Peyer's patch (tissue), 4 donors: ENCODE data around the gene HM13. TPM values are rescaled to one million over a fixed set of nuclear protein-coding genes. Genes with fewer than 3 reads are reported as not detected.
"Not testable (repeated sequence)": the region's sequence is repeated elsewhere in the genome, so short reads cannot be mapped to it uniquely, and the experiment has no call there.

Experiments
- DNase-seq, 3 donors: peaks; one replicate each; pipeline ENCODE4 v3.0.0-alpha.2; 2017 to 2019
- H3K27ac ChIP-seq, 4 donors: fragments of 200-600 bp; sonication (generic); one replicate each; pipeline ENCODE4 v1.5.1; 2016 to 2019
- H3K27me3 ChIP-seq, 2 donors: fragments of 200-600 bp; sonication (generic); one replicate each; pipeline ENCODE4 v1.5.1; 2019
- H3K36me3 ChIP-seq, 3 donors: fragments of 200-600 bp; sonication (generic); one replicate each; pipeline ENCODE4 v1.5.1; 2016 to 2019
- H3K4me1 ChIP-seq, 4 donors: fragments of 200-600 bp; sonication (generic); one replicate each; pipeline ENCODE4 v1.5.1; 2016 to 2019
- H3K4me3 ChIP-seq, 4 donors: fragments of 200-600 bp; sonication (generic); 1 replicate in 3 of 4; 2 replicates in 1 of 4; pipeline ENCODE4 v1.5.1; 2016 to 2019; ENCODE audit warnings: mild to moderate bottlenecking in 1 of 4
- H3K9me3 ChIP-seq, 4 donors: fragments of 200-600 bp; sonication (generic); one replicate each; pipeline ENCODE4 v1.5.1; 2016 to 2019; ENCODE audit warnings: mild to moderate bottlenecking in 1 of 4
- CTCF ChIP-seq, 6 experiments: fragments of 450-650 bp in 4 of 6; fragments of 200-600 bp in 2 of 6; sonication (generic) in 1 of 6; IDR thresholded peaks; one replicate each; pipeline ENCODE4 v1.5.1; 2017 to 2019; ENCODE audit warnings: antibody characterized with exemption in 6 of 6, mild to moderate bottlenecking in 3 of 6, moderate library complexity in 1 of 6
- POLR2A ChIP-seq, 2 donors: fragments of 450-650 bp; IDR thresholded peaks; one replicate each; pipeline ENCODE4 v1.5.1; 2017; ENCODE audit warnings: antibody characterized with exemption in 2 of 2, mild to moderate bottlenecking in 2 of 2, moderate library complexity in 2 of 2
- total RNA-seq, 4 donors: library from RNA; depleted of rRNA; stranded (reverse); fragments of >200 nt; gene quantifications; one replicate each; pipeline ENCODE4 v1.1.0, GENCODE V29; 2016

Gene HM13
- total RNA-seq, 4 donors from 2014 or later: 38.9 to 97.4 (median 56.3) TPM

GRCh38 chr20:31594558-31595379 is 80.5 kb downstream of the HM13 start:
- no peak for DNase-seq
- TF ChIP-seq POLR2A (IDR thresholded peaks at IDR 0.05) (no peak), CTCF (IDR thresholded peaks at IDR 0.05) (no peak)
- peak overlapping the region in 2 of 4 donors; percentile 30 to 40 for H3K4me3 ChIP-seq
- H3K27me3 ChIP-seq: no peaks in the 10 kb centered on the region
- no peaks in the 10 kb centered on the region for H3K9me3 ChIP-seq
- H3K36me3 ChIP-seq: no peaks in the 10 kb centered on the region
- peaks cover 0 to 11% (median 5%) of the 10 kb centered on the region in 4 donors for H3K4me1 ChIP-seq
- H3K27ac ChIP-seq: peak overlapping the region in 3 of 4 donors; percentile 82 to 94 (median 90)

GRCh38 chr20:31595380-31595653 is 81.1 kb downstream of the HM13 start:
- no peaks in the 10 kb centered on the region for H3K27me3 ChIP-seq
- H3K4me1 ChIP-seq: peaks cover 0 to 11% (median 5%) of the 10 kb centered on the region in 4 donors
- peak overlapping the region in 3 of 4 donors; percentile 82 to 94 (median 90) for H3K27ac ChIP-seq
- peak overlapping the region in 2 of 4 donors; percentile 30 to 40 for H3K4me3 ChIP-seq
- no peak for DNase-seq
- no peaks in the 10 kb centered on the region for H3K9me3 ChIP-seq
- no peak for TF ChIP-seq CTCF (IDR thresholded peaks at IDR 0.05)
- TF ChIP-seq POLR2A (IDR thresholded peaks at IDR 0.05): no peak
- no peaks in the 10 kb centered on the region for H3K36me3 ChIP-seq

- peak overlapping the region in 3 of 4 donors; percentile 82 to 94 (median 90) for H3K27ac ChIP-seq
- peak overlapping the region in 2 of 4 donors; percentile 30 to 40 for H3K4me3 ChIP-seq
- H3K4me1 ChIP-seq: peaks cover 0 to 11% (median 5%) of the 10 kb centered on the region in 4 donors
- peak; percentile 25 to 95 (median 93) for DNase-seq
- no peaks in the 10 kb centered on the region for H3K36me3 ChIP-seq
- peak; percentile 84 to 94 for TF ChIP-seq POLR2A (IDR thresholded peaks at IDR 0.05)
- peak in 2 of 6 experiments; percentile 7 to 11 for TF ChIP-seq CTCF (IDR thresholded peaks at IDR 0.05)
- H3K9me3 ChIP-seq: no peaks in the 10 kb centered on the region
- no peaks in the 10 kb centered on the region for H3K27me3 ChIP-seq
These were observed 81.6 kb downstream of the HM13 start for GRCh38 chr20:31595654-31596411.

- not testable (repeated sequence) for H3K27me3 ChIP-seq, H3K9me3 ChIP-seq, DNase-seq, H3K4me3 ChIP-seq, H3K36me3 ChIP-seq
- Histone ChIP-seq H3K27ac (peak overlapping the region in 3 of 4 donors; percentile 82 to 94 (median 90)), H3K4me1 (peaks cover 0 to 11% (median 5%) of the 10 kb centered on the region in 4 donors)
- peak in 1 of 2 donors; percentile 18 for TF ChIP-seq POLR2A (IDR thresholded peaks at IDR 0.05)
These were observed 82.1 kb downstream of the HM13 start for GRCh38 chr20:31596412-31596715.

- Histone ChIP-seq H3K27ac (peak overlapping the region in 3 of 4 donors; percentile 82 to 94 (median 90)), H3K4me3 (no peak overlapping the region), H3K4me1 (peaks cover 0 to 11% (median 5%) of the 10 kb centered on the region in 4 donors), H3K27me3 (no peaks in the 10 kb centered on the region), H3K9me3 (no peaks in the 10 kb centered on the region), H3K36me3 (no peaks in the 10 kb centered on the region)
- no peak for DNase-seq
- TF ChIP-seq CTCF (IDR thresholded peaks at IDR 0.05): no peak
- no peak for TF ChIP-seq POLR2A (IDR thresholded peaks at IDR 0.05)
These were observed 82.7 kb downstream of the HM13 start for GRCh38 chr20:31596831-31597480.
